Trophoblast cell (in vitro differentiated cells and primary cell): ENCODE data around the gene ROBO4.

Experiments used
- DNase-seq, 2 donors: peaks; one replicate each; pipeline ENCODE4 v3.0.0-alpha.2; 2016
- H2AFZ ChIP-seq: 2 replicates; pipeline ENCODE4 v1.6.1; 2013; ENCODE audit warnings: low read length, moderate library complexity, mild to moderate bottlenecking; ENCODE audit not compliant: insufficient read depth, poor library complexity
- H2AK5ac ChIP-seq: 2 replicates; pipeline ENCODE4 v1.6.1; 2013; ENCODE audit warnings: mild to moderate bottlenecking, low read length
- H2BK120ac ChIP-seq: 2 replicates; pipeline ENCODE4 v1.6.1; 2013; ENCODE audit warnings: low read length, mild to moderate bottlenecking, moderate library complexity; ENCODE audit not compliant: insufficient read depth, poor library complexity
- H2BK12ac ChIP-seq: 2 replicates; pipeline ENCODE4 v1.6.1; 2013; ENCODE audit warnings: mild to moderate bottlenecking, low read length, moderate library complexity
- H2BK5ac ChIP-seq: 2 replicates; pipeline ENCODE4 v1.6.1; 2013; ENCODE audit warnings: low read length, low read depth, moderate library complexity, mild to moderate bottlenecking; ENCODE audit not compliant: poor library complexity
- H3K14ac ChIP-seq: 2 replicates; pipeline ENCODE4 v1.6.1; 2013; ENCODE audit warnings: mild to moderate bottlenecking, low read length
- H3K18ac ChIP-seq: 2 replicates; pipeline ENCODE4 v1.6.1; 2013; ENCODE audit warnings: mild to moderate bottlenecking, low read length
- H3K23ac ChIP-seq: 2 replicates; pipeline ENCODE4 v1.6.1; 2013; ENCODE audit warnings: low read length
- H3K27ac ChIP-seq: 2 replicates; pipeline ENCODE4 v1.5.1; 2013; ENCODE audit warnings: low read depth, mild to moderate bottlenecking, inconsistent platforms, low read length, moderate library complexity
- H3K27me3 ChIP-seq: 2 replicates; pipeline ENCODE4 v1.6.1; 2013; ENCODE audit warnings: inconsistent platforms, mild to moderate bottlenecking, low read length, moderate library complexity; ENCODE audit not compliant: insufficient read depth
- H3K36me3 ChIP-seq, 2 experiments: 1 replicate in 1 of 2; 2 replicates in 1 of 2; pipeline ENCODE4 v1.6.1; 2013; ENCODE audit warnings: low read length in 2 of 2, mild to moderate bottlenecking in 2 of 2, moderate library complexity in 1 of 2; ENCODE audit not compliant: insufficient read depth in 2 of 2, control insufficient read depth in 1 of 2
- H3K4ac ChIP-seq: 2 replicates; pipeline ENCODE4 v1.6.1; 2013; ENCODE audit warnings: low read depth, mild to moderate bottlenecking, low read length, moderate library complexity
- H3K4me1 ChIP-seq, 2 experiments: 1 replicate in 1 of 2; 2 replicates in 1 of 2; pipeline ENCODE4 v1.6.1; 2013; ENCODE audit warnings: low read length in 2 of 2, mild to moderate bottlenecking in 2 of 2, moderate library complexity in 1 of 2; ENCODE audit not compliant: insufficient read depth in 2 of 2, control insufficient read depth in 1 of 2
- H3K4me2 ChIP-seq: 2 replicates; pipeline ENCODE4 v1.6.1; 2013; ENCODE audit warnings: inconsistent platforms, mild to moderate bottlenecking, low read length, moderate library complexity
- H3K4me3 ChIP-seq: 2 replicates; pipeline ENCODE4 v1.5.1; 2013; ENCODE audit warnings: mild to moderate bottlenecking, low read depth, low read length, inconsistent platforms
- H3K79me1 ChIP-seq: one replicate; pipeline ENCODE4 v1.6.1; 2013; ENCODE audit warnings: low read length
- H3K79me2 ChIP-seq: 2 replicates; pipeline ENCODE4 v1.6.1; 2013; ENCODE audit warnings: low read length, mild to moderate bottlenecking; ENCODE audit not compliant: control insufficient read depth, insufficient read depth, poor library complexity
- H3K9ac ChIP-seq: 2 replicates; pipeline ENCODE4 v1.6.1; 2013; ENCODE audit warnings: mild to moderate bottlenecking, low read length
- H3K9me3 ChIP-seq: 2 replicates; pipeline ENCODE4 v1.6.1; 2013; ENCODE audit warnings: low read depth, mild to moderate bottlenecking, control low read depth, inconsistent platforms, low read length; ENCODE audit not compliant: insufficient read depth
- H4K12ac ChIP-seq: 2 replicates; pipeline ENCODE4 v1.6.1; 2013; ENCODE audit warnings: low read depth, mild to moderate bottlenecking, low read length, moderate library complexity
- H4K8ac ChIP-seq: 2 replicates; pipeline ENCODE4 v1.6.1; 2013; ENCODE audit warnings: low read depth, mild to moderate bottlenecking, low read length, moderate library complexity
- H4K91ac ChIP-seq: one replicate; pipeline ENCODE4 v1.6.1; 2013; ENCODE audit warnings: low read depth, mild to moderate bottlenecking, low read length, moderate library complexity
- WGBS: extraction: QIAGEN DNeasy Blood & Tissue Kit; methylation state at CpG from one replicate; pipeline ENCODE4 v1.1.7; 2013; ENCODE audit warnings: missing lambda C conversion rate; ENCODE audit not compliant: insufficient read length, insufficient coverage; ENCODE audit errors: extremely low coverage; 5-methylcytosine and 5-hydroxymethylcytosine counted together

ROBO4 gene

GRCh38 chr11:124884340-124884739 is 13.3 kb downstream of the ROBO4 start:
- H2AK5ac ChIP-seq, result no peak overlapping the region
- no peak overlapping the region for H4K12ac ChIP-seq
- no peak overlapping the region for H3K4me3 ChIP-seq

GRCh38 chr11:124882339-124883071 is 15.2 kb downstream of the ROBO4 start:
- no peak overlapping the region for H3K4me2 ChIP-seq
- H2BK12ac ChIP-seq, result no peak overlapping the region
- H3K4me1 ChIP-seq, result peaks cover 0 to 1% of the 10 kb centered on the region in 2 experiments
- no peak overlapping the region for H2BK5ac ChIP-seq
- H3K27ac ChIP-seq, result no peak overlapping the region
- no peak overlapping the region for H4K91ac ChIP-seq
- no peak overlapping the region for H3K18ac ChIP-seq
- H2AFZ ChIP-seq, result no peak overlapping the region
- no peaks in the 10 kb centered on the region for H3K27me3 ChIP-seq
- no peak overlapping the region for H4K8ac ChIP-seq
- WGBS, result no CpG with 5 or more reads among the region's 11 CpGs
- no peaks in the 10 kb centered on the region for H3K79me2 ChIP-seq
- H3K9me3 ChIP-seq, result peaks cover 2% of the 10 kb centered on the region
- no peak overlapping the region for H2AK5ac ChIP-seq
- no peak overlapping the region for H3K9ac ChIP-seq
- H2BK120ac ChIP-seq, result no peak overlapping the region
- no peak overlapping the region for H4K12ac ChIP-seq
- H3K4ac ChIP-seq, result no peak overlapping the region
- H3K4me3 ChIP-seq, result no peak overlapping the region
- no peaks in the 10 kb centered on the region for H3K79me1 ChIP-seq
- H3K36me3 ChIP-seq, result no peaks in the 10 kb centered on the region
- no peak overlapping the region for H3K14ac ChIP-seq
- no peak overlapping the region for H3K23ac ChIP-seq
- no peak for DNase-seq

More at GRCh38 chr11:124884340-124884739, 13.3 kb downstream of the ROBO4 start:
- H3K14ac ChIP-seq, result no peak overlapping the region
- H3K9me3 ChIP-seq, result peaks cover 2% of the 10 kb centered on the region
- no peak overlapping the region for H3K4me2 ChIP-seq
- no peak overlapping the region for H3K4ac ChIP-seq
- H3K23ac ChIP-seq, result no peak overlapping the region
- H2BK5ac ChIP-seq, result no peak overlapping the region
- H4K8ac ChIP-seq, result no peak overlapping the region
- H2BK120ac ChIP-seq, result no peak overlapping the region
- no peaks in the 10 kb centered on the region for H3K79me1 ChIP-seq
- no peak for DNase-seq
- peaks cover 0 to 1% of the 10 kb centered on the region in 2 experiments for H3K4me1 ChIP-seq
- no peak overlapping the region for H2AFZ ChIP-seq
- H4K91ac ChIP-seq, result no peak overlapping the region
- H3K36me3 ChIP-seq, result no peaks in the 10 kb centered on the region
- H2BK12ac ChIP-seq, result no peak overlapping the region
- WGBS, result no CpG with 5 or more reads among the region's 1 CpG
- no peak overlapping the region for H3K9ac ChIP-seq
- H3K27me3 ChIP-seq, result peaks cover 2% of the 10 kb centered on the region
- H3K79me2 ChIP-seq, result no peaks in the 10 kb centered on the region
- H3K18ac ChIP-seq, result no peak overlapping the region
- H3K27ac ChIP-seq, result no peak overlapping the region

GRCh38 chr11:124880958-124881357 is 16.7 kb downstream of the ROBO4 start:
- Histone ChIP-seq H3K36me3 (no peaks in the 10 kb centered on the region), H2BK12ac (no peak overlapping the region), H3K4me1 (peaks cover 0 to 3% of the 10 kb centered on the region in 2 experiments), H3K4me3 (no peak overlapping the region), H3K79me1 (peaks cover 2% of the 10 kb centered on the region), H3K27ac (no peak overlapping the region), H2BK5ac (no peak overlapping the region), H3K79me2 (peaks cover 2% of the 10 kb centered on the region), H4K8ac (no peak overlapping the region), H2BK120ac (no peak overlapping the region), H4K91ac (no peak overlapping the region), H3K9ac (no peak overlapping the region), H3K14ac (no peak overlapping the region), H3K4ac (no peak overlapping the region), H2AFZ (no peak overlapping the region), H3K23ac (no peak overlapping the region), H3K4me2 (no peak overlapping the region), H4K12ac (no peak overlapping the region), H3K27me3 (no peaks in the 10 kb centered on the region), H3K18ac (no peak overlapping the region), H2AK5ac (no peak overlapping the region), H3K9me3 (peaks cover 2% of the 10 kb centered on the region)
- no peak for DNase-seq
- no CpG with 5 or more reads among the region's 3 CpGs for WGBS

- WGBS, result no CpG with 5 or more reads among the region's 10 CpGs
- Histone ChIP-seq H3K27me3 (peaks cover 5% of the 10 kb centered on the region), H2AK5ac (no peak overlapping the region), H3K27ac (no peak overlapping the region), H3K4me3 (no peak overlapping the region), H3K4me1 (peaks cover 0 to 6% of the 10 kb centered on the region in 2 experiments), H3K23ac (no peak overlapping the region), H2BK12ac (no peak overlapping the region), H4K8ac (no peak overlapping the region), H3K9me3 (peaks cover 2% of the 10 kb centered on the region), H2AFZ (no peak overlapping the region), H3K14ac (no peak overlapping the region), H3K79me1 (peaks cover 2% of the 10 kb centered on the region), H3K4ac (no peak overlapping the region), H2BK120ac (no peak overlapping the region), H3K79me2 (peaks cover 2% of the 10 kb centered on the region), H4K12ac (no peak overlapping the region), H4K91ac (no peak overlapping the region), H3K4me2 (no peak overlapping the region), H2BK5ac (no peak overlapping the region), H3K36me3 (no peaks in the 10 kb centered on the region), H3K9ac (no peak overlapping the region), H3K18ac (no peak overlapping the region)
- DNase-seq, result no peak
These were observed 17.4 kb downstream of the ROBO4 start for GRCh38 chr11:124880290-124880611.
